Loucy (cell line): ENCODE measurements around the gene ETV5.

Source experiments
- CTCF ChIP-seq: fragments of 200-600 bp; sonication (generic); conservative IDR thresholded peaks from 2 replicates; pipeline ENCODE4 v1.5.1; 2014; ENCODE audit warnings: mild to moderate bottlenecking, antibody characterized with exemption, low read length
- EZH2phosphoT487 ChIP-seq: fragments of 200-600 bp; IDR thresholded peaks from 2 replicates; pipeline ENCODE4 v1.6.1; 2018; ENCODE audit warnings: antibody characterized with exemption, mild to moderate bottlenecking, moderate library complexity, borderline replicate concordance

GRCh38 chr3:186108106-186108940 is 566 bp downstream of the ETV5 start:
- TF ChIP-seq CTCF (no peak), EZH2phosphoT487 (no peak)
